ENCODE measurements around the gene WNT6. TPM values are rescaled to one million over a fixed set of nuclear protein-coding genes. Genes with fewer than 3 reads are reported as not detected.

The WNT6 gene
- total RNA-seq, 4 donors from 2014 or later: 0.73 to 0.76 TPM; not detected in 2

GRCh38 chr2:218829868-218830451 is 29.6 kb upstream of the WNT6 start:
- no peaks in the 10 kb centered on the region for H3K9me3 ChIP-seq
- TF ChIP-seq, protein P1, sequence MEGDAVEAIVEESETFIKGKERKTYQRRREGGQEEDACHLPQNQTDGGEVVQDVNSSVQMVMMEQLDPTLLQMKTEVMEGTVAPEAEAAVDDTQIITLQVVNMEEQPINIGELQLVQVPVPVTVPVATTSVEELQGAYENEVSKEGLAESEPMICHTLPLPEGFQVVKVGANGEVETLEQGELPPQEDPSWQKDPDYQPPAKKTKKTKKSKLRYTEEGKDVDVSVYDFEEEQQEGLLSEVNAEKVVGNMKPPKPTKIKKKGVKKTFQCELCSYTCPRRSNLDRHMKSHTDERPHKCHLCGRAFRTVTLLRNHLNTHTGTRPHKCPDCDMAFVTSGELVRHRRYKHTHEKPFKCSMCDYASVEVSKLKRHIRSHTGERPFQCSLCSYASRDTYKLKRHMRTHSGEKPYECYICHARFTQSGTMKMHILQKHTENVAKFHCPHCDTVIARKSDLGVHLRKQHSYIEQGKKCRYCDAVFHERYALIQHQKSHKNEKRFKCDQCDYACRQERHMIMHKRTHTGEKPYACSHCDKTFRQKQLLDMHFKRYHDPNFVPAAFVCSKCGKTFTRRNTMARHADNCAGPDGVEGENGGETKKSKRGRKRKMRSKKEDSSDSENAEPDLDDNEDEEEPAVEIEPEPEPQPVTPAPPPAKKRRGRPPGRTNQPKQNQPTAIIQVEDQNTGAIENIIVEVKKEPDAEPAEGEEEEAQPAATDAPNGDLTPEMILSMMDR (IDR thresholded peaks at IDR 0.05): no peak
- no peak for TF ChIP-seq POLR2A (IDR thresholded peaks at IDR 0.05)
- WGBS, 2 donors: 90% methylated on average over 2 of the region's 17 CpGs; no CpG with 5 or more reads in 1 of the 2 donors
- intact Hi-C loops (cut with DNase I): no loop called here
- H3K27ac ChIP-seq: no peak overlapping the region
- peaks cover 0 to 29% (median 0%) of the 10 kb centered on the region in 3 donors for H3K4me1 ChIP-seq
- H3K4me3 ChIP-seq: no peak overlapping the region
- H3K27me3 ChIP-seq: peaks cover 0 to 56% (median 0%) of the 10 kb centered on the region in 4 donors
- H3K36me3 ChIP-seq: no peaks in the 10 kb centered on the region
- no peak for DNase-seq

GRCh38 chr2:218830526-218831306 is 28.9 kb upstream of the WNT6 start:
- 77 to 96% methylated on average over 3 of the region's 3 CpGs for WGBS, 2 donors
- DNase-seq: no peak

DNA sequence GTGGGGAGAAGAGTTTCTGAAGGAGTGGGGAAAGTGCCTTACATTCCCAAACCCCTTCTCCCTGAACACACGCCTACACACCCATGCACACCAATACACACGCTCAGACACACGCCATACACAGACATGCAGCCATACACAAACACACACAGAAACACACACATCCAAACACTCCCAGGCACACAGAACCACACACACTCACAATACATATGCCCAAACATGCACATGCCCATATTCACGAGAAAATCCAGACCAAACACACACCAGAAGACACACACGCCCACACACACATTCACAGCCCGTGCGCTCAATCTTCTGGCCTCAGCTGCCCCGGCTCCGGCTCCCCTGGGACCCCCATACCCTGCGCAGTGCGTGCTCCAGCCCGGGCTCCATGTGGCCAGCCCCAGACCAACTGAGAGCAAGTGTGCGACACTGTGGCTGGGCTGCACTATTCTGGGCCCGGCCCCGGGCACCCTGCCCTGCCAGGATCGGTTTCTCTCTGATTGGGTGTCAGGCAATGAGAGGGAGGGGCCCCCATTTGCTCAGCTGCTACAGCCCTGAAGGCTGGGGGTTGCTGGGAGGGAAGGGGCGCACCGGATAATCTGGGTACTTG is 28.1 kb upstream of the WNT6 start, which contains the start of gene PRKAG3:
PRKAG3 (minus strand) TSS at position 426 of the 613 bp plus-strand sequence.
- H3K4me1 ChIP-seq: peaks cover 0 to 29% (median 0%) of the 10 kb centered on the region in 3 donors
- H3K9me3 ChIP-seq: no peaks in the 10 kb centered on the region
- no peak for DNase-seq
- H3K36me3 ChIP-seq: no peaks in the 10 kb centered on the region
- no peak within 1 kb of the TSS for H3K4me3 ChIP-seq
- intact Hi-C loops (cut with DNase I): no loop called here
- TF ChIP-seq, protein P1 (IDR thresholded peaks at IDR 0.05): no peak
- peak within 1 kb of the TSS in 2 of 4 donors; percentile 63 to 65 for H3K27ac ChIP-seq
- 63 to 68% methylated on average over 5 to 9 of the region's 18 CpGs for WGBS, 2 donors
- peaks cover 0 to 67% (median 0%) of the 10 kb centered on the region in 4 donors for H3K27me3 ChIP-seq

More at GRCh38 chr2:218830526-218831306, 28.9 kb upstream of the WNT6 start:
- Histone ChIP-seq H3K27ac (no peak overlapping the region), H3K36me3 (no peaks in the 10 kb centered on the region), H3K9me3 (no peaks in the 10 kb centered on the region), H3K4me1 (peaks cover 0 to 29% (median 0%) of the 10 kb centered on the region in 3 donors), H3K4me3 (no peak overlapping the region), H3K27me3 (peaks cover 0 to 62% (median 0%) of the 10 kb centered on the region in 4 donors)
- intact Hi-C loops (cut with DNase I): no loop called here
- no peak for TF ChIP-seq POLR2A (IDR thresholded peaks at IDR 0.05)
- TF ChIP-seq, protein P1 (IDR thresholded peaks at IDR 0.05): no peak

DNA sequence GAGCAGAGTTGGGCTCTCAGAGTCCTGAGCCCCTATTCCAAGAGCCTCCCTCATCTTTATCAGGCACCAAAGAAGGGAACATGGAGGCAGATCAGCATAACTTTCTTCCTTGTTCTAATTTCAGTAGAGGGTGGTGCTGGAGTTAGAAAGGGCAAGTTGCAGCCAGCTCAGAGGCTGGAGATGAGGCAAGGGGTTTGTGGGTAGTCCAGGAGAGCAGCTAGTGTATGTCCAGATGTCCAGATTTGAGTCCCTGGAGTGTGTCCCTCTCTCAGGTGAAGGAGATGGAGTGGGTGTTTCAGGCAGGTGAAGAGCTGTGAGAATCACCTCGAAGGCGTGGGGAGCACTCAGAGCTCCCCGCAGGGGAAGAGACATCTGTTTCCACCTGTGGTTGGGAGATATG is 27.5 kb upstream of the WNT6 start:
- H3K27ac ChIP-seq: peak overlapping the region in 2 of 4 donors; percentile 63 to 65
- no peak for DNase-seq
- peaks cover 0 to under 1% (median 0%) of the 10 kb centered on the region in 3 donors for H3K9me3 ChIP-seq
- TF ChIP-seq, protein P1 (IDR thresholded peaks at IDR 0.05): no peak
- TF ChIP-seq POLR2A (IDR thresholded peaks at IDR 0.05): no peak
- peaks cover 0 to 29% (median 0%) of the 10 kb centered on the region in 3 donors for H3K4me1 ChIP-seq
- intact Hi-C loops (cut with DNase I): no loop called here
- peaks cover 0 to 71% (median 0%) of the 10 kb centered on the region in 4 donors for H3K27me3 ChIP-seq
- no peaks in the 10 kb centered on the region for H3K36me3 ChIP-seq
- WGBS, 2 donors: 81 to 82% methylated on average over 3 of the region's 3 CpGs
- no peak overlapping the region for H3K4me3 ChIP-seq

Data from esophagus squamous epithelium (tissue), 5 donors.